Measurements from ENCODE around the gene STK39. TPM values are rescaled to one million over a fixed set of nuclear protein-coding genes. Genes with fewer than 3 reads are reported as not detected.
A peak's percentile ranks its signal among the peaks of the same experiment; 100 is the strongest.

STK39 gene
- total RNA-seq, 1 donor, result 18.1 TPM

GRCh38 chr2:167916756-167917155, 330.6 kb downstream of the STK39 start:
- H3K4me2 ChIP-seq (ENCODE audit: insufficient read depth, low read length), result no peak overlapping the region
- H3K9me3 ChIP-seq (ENCODE audit: low read depth, low read length), result no peaks in the 10 kb centered on the region
- no peaks in the 10 kb centered on the region for H4K20me1 ChIP-seq (ENCODE audit: insufficient read depth, low read length)
- TF ChIP-seq, protein P1, sequence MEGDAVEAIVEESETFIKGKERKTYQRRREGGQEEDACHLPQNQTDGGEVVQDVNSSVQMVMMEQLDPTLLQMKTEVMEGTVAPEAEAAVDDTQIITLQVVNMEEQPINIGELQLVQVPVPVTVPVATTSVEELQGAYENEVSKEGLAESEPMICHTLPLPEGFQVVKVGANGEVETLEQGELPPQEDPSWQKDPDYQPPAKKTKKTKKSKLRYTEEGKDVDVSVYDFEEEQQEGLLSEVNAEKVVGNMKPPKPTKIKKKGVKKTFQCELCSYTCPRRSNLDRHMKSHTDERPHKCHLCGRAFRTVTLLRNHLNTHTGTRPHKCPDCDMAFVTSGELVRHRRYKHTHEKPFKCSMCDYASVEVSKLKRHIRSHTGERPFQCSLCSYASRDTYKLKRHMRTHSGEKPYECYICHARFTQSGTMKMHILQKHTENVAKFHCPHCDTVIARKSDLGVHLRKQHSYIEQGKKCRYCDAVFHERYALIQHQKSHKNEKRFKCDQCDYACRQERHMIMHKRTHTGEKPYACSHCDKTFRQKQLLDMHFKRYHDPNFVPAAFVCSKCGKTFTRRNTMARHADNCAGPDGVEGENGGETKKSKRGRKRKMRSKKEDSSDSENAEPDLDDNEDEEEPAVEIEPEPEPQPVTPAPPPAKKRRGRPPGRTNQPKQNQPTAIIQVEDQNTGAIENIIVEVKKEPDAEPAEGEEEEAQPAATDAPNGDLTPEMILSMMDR (IDR thresholded peaks at IDR 0.05; ENCODE audit: extremely low read depth, low read depth, low read length), result no peak
- no peaks in the 10 kb centered on the region for H3K27me3 ChIP-seq (ENCODE audit: insufficient read depth, low read length)
- H3K36me3 ChIP-seq (ENCODE audit: insufficient read depth, low read length), result no peaks in the 10 kb centered on the region
- no peaks in the 10 kb centered on the region for H3K79me2 ChIP-seq (ENCODE audit: insufficient read depth, low read length)
- no peak overlapping the region for H2AFZ ChIP-seq (ENCODE audit: low read length)
- no peak overlapping the region for H3K4me3 ChIP-seq (ENCODE audit: insufficient read depth, low read length)
- H3K27ac ChIP-seq (ENCODE audit: low read depth, low read length), result no peak overlapping the region
- no peak for DNase-seq (ENCODE audit: insufficient read length, low spot score, missing footprints)
- no peaks in the 10 kb centered on the region for H3K4me1 ChIP-seq (ENCODE audit: insufficient read depth, low read length)

- TF ChIP-seq, protein P1 (IDR thresholded peaks at IDR 0.05; ENCODE audit: extremely low read depth, low read depth, low read length), result no peak
- Histone ChIP-seq H3K27me3 (ENCODE audit: insufficient read depth, low read length) (no peaks in the 10 kb centered on the region), H4K20me1 (ENCODE audit: insufficient read depth, low read length) (no peaks in the 10 kb centered on the region), H3K36me3 (ENCODE audit: insufficient read depth, low read length) (no peaks in the 10 kb centered on the region), H3K27ac (ENCODE audit: low read depth, low read length) (no peak overlapping the region), H3K4me1 (ENCODE audit: insufficient read depth, low read length) (no peaks in the 10 kb centered on the region), H3K4me2 (ENCODE audit: insufficient read depth, low read length) (no peak overlapping the region), H2AFZ (ENCODE audit: low read length) (no peak overlapping the region), H3K79me2 (ENCODE audit: insufficient read depth, low read length) (no peaks in the 10 kb centered on the region), H3K4me3 (ENCODE audit: insufficient read depth, low read length) (no peak overlapping the region), H3K9me3 (ENCODE audit: low read depth, low read length) (no peaks in the 10 kb centered on the region)
- no peak for DNase-seq (ENCODE audit: insufficient read length, low spot score, missing footprints)
Observed at GRCh38 chr2:167914969-167915368, 332.4 kb downstream of the STK39 start.

DNA sequence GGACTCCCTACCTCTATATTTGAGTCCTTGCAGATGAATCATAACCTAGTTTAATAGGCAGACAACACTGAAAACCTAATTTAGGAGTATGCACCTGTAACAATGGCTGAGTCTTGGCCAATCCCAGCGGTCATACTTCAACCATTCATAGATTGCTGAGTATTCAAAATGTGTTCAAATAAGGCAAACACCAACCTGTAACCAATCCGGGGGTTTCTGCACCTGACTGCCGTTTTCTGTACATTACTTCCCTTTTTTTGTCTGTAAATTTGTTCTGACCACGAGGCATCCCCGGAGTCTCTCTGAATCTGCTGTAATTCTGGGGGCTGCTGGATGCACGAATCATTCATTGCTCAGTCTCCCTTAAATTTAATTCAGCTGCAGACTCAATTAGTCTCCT, 338.6 kb downstream of the STK39 start:
- no peaks in the 10 kb centered on the region for H3K27me3 ChIP-seq (ENCODE audit: insufficient read depth, low read length)
- H3K27ac ChIP-seq (ENCODE audit: low read depth, low read length), result no peak overlapping the region
- H3K79me2 ChIP-seq (ENCODE audit: insufficient read depth, low read length), result no peaks in the 10 kb centered on the region
- TF ChIP-seq, protein P1 (IDR thresholded peaks at IDR 0.05; ENCODE audit: extremely low read depth, low read depth, low read length), result no peak
- no peak for DNase-seq (ENCODE audit: insufficient read length, low spot score, missing footprints)
- H3K4me1 ChIP-seq (ENCODE audit: insufficient read depth, low read length), result no peaks in the 10 kb centered on the region
- no peak overlapping the region for H3K4me3 ChIP-seq (ENCODE audit: insufficient read depth, low read length)
- H2AFZ ChIP-seq (ENCODE audit: low read length), result no peak overlapping the region
- no peaks in the 10 kb centered on the region for H3K36me3 ChIP-seq (ENCODE audit: insufficient read depth, low read length)
- no peaks in the 10 kb centered on the region for H3K9me3 ChIP-seq (ENCODE audit: low read depth, low read length)
- H4K20me1 ChIP-seq (ENCODE audit: insufficient read depth, low read length), result no peaks in the 10 kb centered on the region
- H3K4me2 ChIP-seq (ENCODE audit: insufficient read depth, low read length), result no peak overlapping the region

DNA sequence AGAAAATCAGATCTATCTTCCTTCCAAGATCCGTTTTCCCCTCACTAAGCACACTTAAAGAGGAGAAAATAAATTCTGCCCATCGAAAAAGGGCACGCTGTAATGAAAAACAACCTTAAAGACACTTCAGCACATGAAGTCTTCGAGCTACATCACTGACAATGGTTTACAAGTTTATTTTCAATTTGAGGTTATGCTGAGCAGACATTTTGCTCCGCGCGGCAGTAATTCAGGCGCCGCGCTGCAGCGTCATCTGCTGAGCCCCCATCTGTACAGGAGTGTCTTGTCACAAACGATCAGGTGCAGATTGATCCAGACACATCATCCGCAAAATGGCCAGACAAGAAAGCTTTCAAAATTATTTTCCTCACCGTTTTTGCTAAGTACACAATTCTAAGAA, 341.7 kb downstream of the STK39 start:
- DNase-seq (ENCODE audit: insufficient read length, low spot score, missing footprints), result no peak
- no peaks in the 10 kb centered on the region for H4K20me1 ChIP-seq (ENCODE audit: insufficient read depth, low read length)
- H3K27me3 ChIP-seq (ENCODE audit: insufficient read depth, low read length), result no peaks in the 10 kb centered on the region
- no peak overlapping the region for H3K27ac ChIP-seq (ENCODE audit: low read depth, low read length)
- TF ChIP-seq, protein P1 (IDR thresholded peaks at IDR 0.05; ENCODE audit: extremely low read depth, low read depth, low read length), result no peak
- H3K36me3 ChIP-seq (ENCODE audit: insufficient read depth, low read length), result no peaks in the 10 kb centered on the region
- H2AFZ ChIP-seq (ENCODE audit: low read length), result no peak overlapping the region
- no peaks in the 10 kb centered on the region for H3K4me1 ChIP-seq (ENCODE audit: insufficient read depth, low read length)
- no peaks in the 10 kb centered on the region for H3K79me2 ChIP-seq (ENCODE audit: insufficient read depth, low read length)
- no peak overlapping the region for H3K4me2 ChIP-seq (ENCODE audit: insufficient read depth, low read length)
- no peak overlapping the region for H3K4me3 ChIP-seq (ENCODE audit: insufficient read depth, low read length)
- H3K9me3 ChIP-seq (ENCODE audit: low read depth, low read length), result no peaks in the 10 kb centered on the region

Small RNA genes within 50 kb of the gene (small RNA-seq; reads per million reads assigned to genes)
- 2.5 reads per million, percentile 73 among the genes with 10 or more reads in this experiment for gene AC067940.1

Other genes with a start within 250 kb of the STK39 start
- 21.8 and 23.9 TPM in 2 replicates for gene CERS6, start 208.7 kb upstream of the STK39 start, total RNA-seq

All from osteoblast (primary cell).